ENCODE measurements around the gene COL4A4. TPM values are rescaled to one million over a fixed set of nuclear protein-coding genes. Genes with fewer than 3 reads are reported as not detected.

Gene COL4A4
- total RNA-seq, 1 donor, result 0.36 TPM

DNA sequence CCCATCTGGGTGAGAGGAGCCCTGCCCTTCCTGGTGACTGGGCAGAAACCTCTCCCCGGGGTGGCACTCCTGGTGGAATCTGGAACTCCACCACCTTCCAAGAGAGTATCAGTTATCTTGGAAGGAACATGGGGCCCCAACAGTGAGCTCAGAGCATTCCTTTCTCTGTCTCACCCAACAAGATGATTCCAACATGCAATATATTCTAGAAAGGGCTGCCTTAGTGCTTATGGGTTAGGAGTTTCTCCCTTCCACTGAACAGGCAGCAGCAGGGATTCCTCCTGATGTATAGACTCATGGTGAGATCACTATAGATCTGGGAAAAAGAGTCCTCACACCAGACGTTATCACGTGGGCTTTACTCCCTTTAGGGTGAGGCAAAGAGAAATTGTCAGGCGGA lies 147.1 kb downstream of the COL4A4 start:
- Histone ChIP-seq H3K27me3 (ENCODE audit: insufficient read depth, low read length) (no peaks in the 10 kb centered on the region), H3K27ac (ENCODE audit: low read depth, low read length) (no peak overlapping the region), H3K4me2 (ENCODE audit: insufficient read depth, low read length) (no peak overlapping the region), H3K36me3 (ENCODE audit: insufficient read depth, low read length) (no peaks in the 10 kb centered on the region), H2AFZ (ENCODE audit: low read length) (no peak overlapping the region), H4K20me1 (ENCODE audit: insufficient read depth, low read length) (no peaks in the 10 kb centered on the region), H3K9me3 (ENCODE audit: low read depth, low read length) (no peaks in the 10 kb centered on the region), H3K79me2 (ENCODE audit: insufficient read depth, low read length) (no peaks in the 10 kb centered on the region), H3K4me1 (ENCODE audit: insufficient read depth, low read length) (no peaks in the 10 kb centered on the region), H3K4me3 (ENCODE audit: insufficient read depth, low read length) (no peak overlapping the region)
- TF ChIP-seq, protein P1, sequence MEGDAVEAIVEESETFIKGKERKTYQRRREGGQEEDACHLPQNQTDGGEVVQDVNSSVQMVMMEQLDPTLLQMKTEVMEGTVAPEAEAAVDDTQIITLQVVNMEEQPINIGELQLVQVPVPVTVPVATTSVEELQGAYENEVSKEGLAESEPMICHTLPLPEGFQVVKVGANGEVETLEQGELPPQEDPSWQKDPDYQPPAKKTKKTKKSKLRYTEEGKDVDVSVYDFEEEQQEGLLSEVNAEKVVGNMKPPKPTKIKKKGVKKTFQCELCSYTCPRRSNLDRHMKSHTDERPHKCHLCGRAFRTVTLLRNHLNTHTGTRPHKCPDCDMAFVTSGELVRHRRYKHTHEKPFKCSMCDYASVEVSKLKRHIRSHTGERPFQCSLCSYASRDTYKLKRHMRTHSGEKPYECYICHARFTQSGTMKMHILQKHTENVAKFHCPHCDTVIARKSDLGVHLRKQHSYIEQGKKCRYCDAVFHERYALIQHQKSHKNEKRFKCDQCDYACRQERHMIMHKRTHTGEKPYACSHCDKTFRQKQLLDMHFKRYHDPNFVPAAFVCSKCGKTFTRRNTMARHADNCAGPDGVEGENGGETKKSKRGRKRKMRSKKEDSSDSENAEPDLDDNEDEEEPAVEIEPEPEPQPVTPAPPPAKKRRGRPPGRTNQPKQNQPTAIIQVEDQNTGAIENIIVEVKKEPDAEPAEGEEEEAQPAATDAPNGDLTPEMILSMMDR (IDR thresholded peaks at IDR 0.05; ENCODE audit: extremely low read depth, low read depth, low read length), result no peak
- DNase-seq (ENCODE audit: insufficient read length, low spot score, missing footprints), result no peak

DNA sequence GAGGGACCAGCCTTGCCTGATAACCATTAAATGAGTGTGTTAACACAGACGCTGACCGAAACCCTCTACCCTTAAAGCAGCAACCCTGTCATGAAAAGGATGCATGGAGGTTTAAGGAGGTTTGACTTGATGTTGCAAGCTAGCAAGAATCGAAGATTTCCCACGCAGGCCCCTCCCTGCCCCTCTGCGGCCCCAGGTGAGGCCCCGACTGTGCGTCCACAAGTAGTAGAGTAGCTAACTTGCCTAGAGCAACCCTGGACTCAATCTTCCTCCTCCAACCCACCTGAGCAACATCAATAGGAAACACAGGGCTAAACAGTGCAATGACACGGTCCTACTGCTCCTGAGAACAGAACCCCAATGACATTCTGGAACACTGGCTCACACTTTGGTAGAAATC lies 150.1 kb downstream of the COL4A4 start:
- no peak overlapping the region for H2AFZ ChIP-seq (ENCODE audit: low read length)
- H3K4me3 ChIP-seq (ENCODE audit: insufficient read depth, low read length), result no peak overlapping the region
- TF ChIP-seq, protein P1 (IDR thresholded peaks at IDR 0.05; ENCODE audit: extremely low read depth, low read depth, low read length), result no peak
- no peak overlapping the region for H3K27ac ChIP-seq (ENCODE audit: low read depth, low read length)
- no peak overlapping the region for H3K4me2 ChIP-seq (ENCODE audit: insufficient read depth, low read length)
- no peaks in the 10 kb centered on the region for H3K9me3 ChIP-seq (ENCODE audit: low read depth, low read length)
- H3K36me3 ChIP-seq (ENCODE audit: insufficient read depth, low read length), result no peaks in the 10 kb centered on the region
- DNase-seq (ENCODE audit: insufficient read length, low spot score, missing footprints), result no peak
- H3K4me1 ChIP-seq (ENCODE audit: insufficient read depth, low read length), result no peaks in the 10 kb centered on the region
- H4K20me1 ChIP-seq (ENCODE audit: insufficient read depth, low read length), result no peaks in the 10 kb centered on the region
- H3K27me3 ChIP-seq (ENCODE audit: insufficient read depth, low read length), result no peaks in the 10 kb centered on the region
- no peaks in the 10 kb centered on the region for H3K79me2 ChIP-seq (ENCODE audit: insufficient read depth, low read length)

DNA sequence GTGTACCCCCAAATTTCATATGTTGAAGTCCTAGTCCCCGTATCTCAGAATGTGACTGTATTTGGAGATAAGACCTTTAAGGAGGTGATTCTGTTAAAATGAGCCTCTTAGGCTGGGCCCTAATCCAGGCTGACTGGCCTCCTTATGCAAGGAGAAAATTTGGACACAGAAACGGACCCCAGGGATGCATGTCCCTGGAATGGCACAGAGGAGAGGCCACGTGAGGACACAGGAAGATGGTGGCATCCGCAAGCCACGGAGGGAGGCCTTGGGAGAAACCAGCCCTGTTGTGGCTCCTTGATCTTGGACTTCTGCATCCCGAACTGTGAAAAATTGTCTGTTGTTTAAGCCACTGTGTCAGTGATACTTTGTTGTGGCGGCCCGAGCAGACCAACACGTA lies 150.7 kb downstream of the COL4A4 start:
- no peaks in the 10 kb centered on the region for H4K20me1 ChIP-seq (ENCODE audit: insufficient read depth, low read length)
- H3K4me2 ChIP-seq (ENCODE audit: insufficient read depth, low read length), result no peak overlapping the region
- no peaks in the 10 kb centered on the region for H3K4me1 ChIP-seq (ENCODE audit: insufficient read depth, low read length)
- no peaks in the 10 kb centered on the region for H3K36me3 ChIP-seq (ENCODE audit: insufficient read depth, low read length)
- TF ChIP-seq, protein P1 (IDR thresholded peaks at IDR 0.05; ENCODE audit: extremely low read depth, low read depth, low read length), result no peak
- H3K27me3 ChIP-seq (ENCODE audit: insufficient read depth, low read length), result no peaks in the 10 kb centered on the region
- no peaks in the 10 kb centered on the region for H3K9me3 ChIP-seq (ENCODE audit: low read depth, low read length)
- H2AFZ ChIP-seq (ENCODE audit: low read length), result no peak overlapping the region
- H3K79me2 ChIP-seq (ENCODE audit: insufficient read depth, low read length), result no peaks in the 10 kb centered on the region
- no peak overlapping the region for H3K27ac ChIP-seq (ENCODE audit: low read depth, low read length)
- no peak for DNase-seq (ENCODE audit: insufficient read length, low spot score, missing footprints)
- no peak overlapping the region for H3K4me3 ChIP-seq (ENCODE audit: insufficient read depth, low read length)

DNA sequence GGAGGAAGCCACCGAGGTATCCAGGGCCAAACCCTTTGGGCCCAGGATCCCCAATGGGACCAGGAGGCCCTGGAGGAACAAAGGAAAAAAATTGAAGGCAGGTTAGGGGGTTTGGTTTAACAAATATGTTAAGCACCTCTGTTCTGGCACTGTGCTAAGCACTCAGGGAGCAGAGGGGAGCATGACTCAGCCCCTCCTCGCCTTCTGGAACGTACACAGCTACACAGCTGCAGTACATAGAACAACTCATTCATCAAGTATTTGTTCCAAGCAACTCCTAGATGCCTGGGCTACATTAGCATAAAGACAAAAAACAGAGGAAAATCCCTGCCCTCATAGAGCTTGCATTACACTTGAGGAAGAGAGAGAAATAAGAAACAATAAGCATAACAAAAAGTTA lies 153.6 kb downstream of the COL4A4 start:
- Histone ChIP-seq H3K27me3 (ENCODE audit: insufficient read depth, low read length) (no peaks in the 10 kb centered on the region), H3K4me1 (ENCODE audit: insufficient read depth, low read length) (no peaks in the 10 kb centered on the region), H3K79me2 (ENCODE audit: insufficient read depth, low read length) (no peaks in the 10 kb centered on the region), H3K36me3 (ENCODE audit: insufficient read depth, low read length) (no peaks in the 10 kb centered on the region), H3K4me2 (ENCODE audit: insufficient read depth, low read length) (no peak overlapping the region), H3K9me3 (ENCODE audit: low read depth, low read length) (no peaks in the 10 kb centered on the region), H3K4me3 (ENCODE audit: insufficient read depth, low read length) (no peak overlapping the region), H2AFZ (ENCODE audit: low read length) (no peak overlapping the region), H3K27ac (ENCODE audit: low read depth, low read length) (no peak overlapping the region), H4K20me1 (ENCODE audit: insufficient read depth, low read length) (no peaks in the 10 kb centered on the region)
- TF ChIP-seq, protein P1 (IDR thresholded peaks at IDR 0.05; ENCODE audit: extremely low read depth, low read depth, low read length), result no peak
- no peak for DNase-seq (ENCODE audit: insufficient read length, low spot score, missing footprints)

All from osteoblast (primary cell).